GM12891 (cell line): ENCODE results near the gene C1orf115.

Source experiments
- POLR2A ChIP-seq: IDR thresholded peaks from 2 replicates; pipeline ENCODE4 v1.6.1; 2011; ENCODE audit warnings: low read depth, low read length, control low read depth
- POLR2AphosphoS5 ChIP-seq: IDR thresholded peaks from 2 replicates; pipeline ENCODE4 v1.6.1; 2011; ENCODE audit warnings: low read depth, low read length, control low read depth
- TAF1 ChIP-seq: IDR thresholded peaks from 2 replicates; pipeline ENCODE4 v1.6.1; 2011; ENCODE audit warnings: low read depth, low read length, control low read depth

- TF ChIP-seq POLR2A (no peak), TAF1 (no peak), POLR2AphosphoS5 (no peak)
Measured at GRCh38 chr1:220697326-220697725, 7.2 kb downstream of the C1orf115 start.
